Stimulated activated CD4-positive, alpha-beta T cell treated with anti-CD3 and anti-CD28 coated beads, Interleukin-4, amount 100 ng/mL, for 4 hours (primary cell): ENCODE results near the gene ZNF888.
"Not testable (repeated sequence)": the region's sequence is repeated elsewhere in the genome, so short reads cannot be mapped to it uniquely, and the experiment has no call there.

Source experiments
- DNase-seq, 2 experiments: peaks; one replicate each; pipeline ENCODE4 v3.0.0-alpha.2; 2020

ZNF888 gene

DNA sequence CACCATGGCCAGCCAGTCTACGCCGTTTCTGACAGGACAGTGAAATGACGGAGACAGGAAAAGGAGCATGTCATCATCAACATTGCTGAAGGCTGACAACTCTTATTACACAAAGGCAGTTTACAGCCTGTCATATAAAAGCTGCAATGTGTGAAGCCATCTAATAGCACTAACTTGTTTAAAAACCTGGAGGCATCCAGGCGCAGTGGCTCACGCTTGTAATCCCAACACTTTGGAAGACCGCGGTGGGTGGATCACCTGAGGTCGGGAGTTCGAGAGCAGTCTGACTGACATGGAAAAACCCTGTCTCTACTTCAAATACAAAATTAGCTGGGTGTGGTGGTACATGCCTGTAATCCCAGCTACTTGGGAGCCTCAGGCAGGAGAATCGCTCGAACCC, 55.2 kb downstream of the ZNF888 start:
- not testable (repeated sequence) for DNase-seq

DNA sequence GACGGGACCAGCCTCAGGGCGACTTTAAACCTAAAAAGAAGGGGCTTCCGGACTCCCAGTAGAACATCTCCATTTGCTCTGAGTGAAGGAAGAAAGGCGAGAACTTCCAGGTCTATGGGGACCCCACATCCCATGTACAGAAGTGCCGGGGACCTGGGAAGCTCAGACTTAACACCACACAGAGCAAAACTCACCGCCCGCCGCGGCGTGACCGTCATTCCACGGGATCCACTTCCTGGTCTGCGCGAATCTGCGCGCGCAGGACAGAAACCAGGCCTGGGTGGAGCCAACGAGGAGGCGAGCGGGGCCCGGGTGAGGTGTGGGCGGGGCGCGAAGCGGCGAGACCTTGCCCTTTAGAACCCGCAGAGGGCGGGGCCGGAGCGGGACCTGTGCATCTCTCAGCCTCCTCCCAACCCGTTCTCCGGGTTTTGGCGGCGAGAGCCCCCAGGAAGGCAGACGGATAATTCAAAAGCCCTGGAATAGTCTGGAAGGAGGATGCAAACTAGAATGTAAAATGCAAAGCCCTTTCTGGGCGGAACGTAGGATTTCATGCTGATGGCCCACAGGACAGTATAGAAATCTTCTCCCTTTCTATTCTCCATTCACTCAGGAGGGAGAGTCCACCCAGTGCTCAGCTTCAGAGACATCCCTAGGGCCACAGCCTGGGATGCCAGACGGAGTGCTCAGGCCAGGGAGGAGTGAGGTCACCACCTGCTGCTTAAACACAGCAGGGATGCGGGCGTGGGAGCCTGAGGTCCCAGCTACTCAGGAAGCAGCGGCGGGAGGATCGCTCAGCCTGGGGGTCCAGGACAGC, 65.6 kb downstream of the ZNF888 start, which contains the start of gene ZNF468:
ZNF468 (minus strand) TSS at position 242 of the 814 bp plus-strand sequence. CDS start 3,347 bp downstream, outside the sequence.
- DNase-seq: peak; percentile 61 to 68

DNA sequence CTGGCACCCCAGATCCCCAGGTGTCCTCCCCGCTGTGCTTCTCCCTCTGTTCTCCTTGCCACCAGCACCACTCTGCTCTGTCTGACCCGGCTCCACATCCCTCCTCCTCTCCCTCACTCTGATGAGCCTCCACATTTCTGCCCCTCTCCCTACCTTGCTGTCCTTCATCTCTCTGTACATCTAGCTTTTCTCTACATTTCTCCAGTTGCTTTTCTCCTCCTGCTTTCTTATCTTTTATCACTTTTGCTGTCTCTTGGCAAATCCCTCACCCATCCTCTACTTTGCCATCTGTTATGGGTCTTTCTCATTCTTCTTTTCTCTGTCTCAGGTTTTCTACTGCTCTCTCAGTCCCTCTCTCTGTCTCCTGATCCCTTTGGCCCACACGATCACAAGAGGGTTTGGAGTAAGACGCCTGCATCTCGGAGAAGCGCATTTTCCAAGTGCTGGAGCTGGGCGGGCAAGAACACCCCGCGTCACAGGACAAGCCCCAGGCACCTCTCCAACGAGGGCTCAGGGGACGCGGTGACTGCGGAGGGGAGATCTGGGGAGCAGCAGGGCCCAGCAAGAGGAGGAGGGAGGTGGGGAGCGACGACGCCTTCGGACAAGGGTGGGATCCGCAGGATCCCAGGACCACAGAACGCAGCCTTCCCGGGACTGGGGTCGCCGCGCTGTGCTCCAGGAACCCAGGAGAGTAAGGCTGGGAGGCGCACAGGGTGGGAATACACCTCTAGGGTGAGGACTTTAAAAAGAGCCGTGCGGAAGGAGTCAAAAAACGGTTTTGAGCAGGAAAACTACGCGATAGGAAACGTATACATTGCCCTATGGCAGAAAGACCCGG, 66.5 kb downstream of the ZNF888 start:
- not testable (repeated sequence) for DNase-seq
